Left hindlimb (tissue), 1 donor: ENCODE data around the gene MLH1.

Experiments used
- DNase-seq: peaks from one replicate; pipeline ENCODE4 v3.0.0-alpha.2; 2018

The MLH1 gene

DNA sequence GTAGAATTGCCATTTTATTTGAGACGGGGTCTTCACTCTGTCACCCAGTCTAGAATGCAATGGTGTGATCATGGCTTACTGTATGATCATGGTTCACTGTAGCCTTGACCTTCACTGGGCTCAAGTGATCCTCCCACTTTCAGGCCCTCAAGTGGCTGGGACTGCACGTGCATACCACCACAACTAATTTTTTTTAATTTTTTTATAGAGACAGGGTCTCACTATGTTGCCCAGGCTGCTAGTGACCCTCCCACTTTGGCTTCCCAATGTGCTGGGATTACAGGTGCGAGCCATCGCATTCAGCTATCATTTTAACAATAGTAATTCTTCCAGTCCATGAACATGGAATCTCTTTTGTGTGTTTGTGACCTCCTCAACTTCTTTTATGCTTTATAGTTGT lies 12.3 kb upstream of the MLH1 start:
- DNase-seq, result no peak

DNA sequence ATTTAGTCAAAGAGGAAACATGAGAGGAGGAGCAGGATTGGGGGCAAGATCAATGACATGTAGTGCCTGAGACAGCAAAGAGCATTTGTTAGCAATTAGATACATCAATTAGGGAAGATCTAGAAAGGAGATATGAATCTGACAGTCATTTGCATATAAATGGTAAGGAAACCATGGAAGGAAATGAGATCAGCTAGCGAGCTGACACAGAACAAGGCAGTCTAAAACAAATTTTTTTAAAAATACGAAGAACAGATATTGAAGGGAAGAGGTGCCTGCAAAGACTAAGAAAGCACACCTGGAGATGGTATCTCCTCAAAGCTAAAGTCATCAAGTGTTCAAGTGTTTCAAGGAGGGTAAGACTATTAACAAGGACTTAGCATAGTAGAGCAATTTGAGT lies 5.0 kb upstream of the MLH1 start:
- DNase-seq, result no peak

DNA sequence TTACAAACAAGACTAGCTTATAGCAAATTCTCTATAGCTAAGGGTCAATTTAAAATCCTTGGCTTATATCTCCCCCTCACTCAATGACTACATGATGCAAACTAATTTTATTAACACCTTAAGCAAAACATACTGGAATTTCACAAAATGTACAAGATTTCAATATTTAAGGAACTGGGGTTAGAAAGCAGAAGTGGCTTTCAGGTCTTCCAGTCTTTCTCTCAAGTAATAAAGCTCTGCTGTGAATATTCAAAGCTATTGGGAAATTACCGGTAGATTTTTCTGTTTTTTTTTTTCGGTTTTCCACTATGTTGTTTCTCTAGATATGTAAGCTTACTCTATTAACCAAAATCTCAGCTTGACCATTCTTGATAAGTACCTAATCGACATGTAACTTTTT lies 4.3 kb upstream of the MLH1 start:
- no peak for DNase-seq

DNA sequence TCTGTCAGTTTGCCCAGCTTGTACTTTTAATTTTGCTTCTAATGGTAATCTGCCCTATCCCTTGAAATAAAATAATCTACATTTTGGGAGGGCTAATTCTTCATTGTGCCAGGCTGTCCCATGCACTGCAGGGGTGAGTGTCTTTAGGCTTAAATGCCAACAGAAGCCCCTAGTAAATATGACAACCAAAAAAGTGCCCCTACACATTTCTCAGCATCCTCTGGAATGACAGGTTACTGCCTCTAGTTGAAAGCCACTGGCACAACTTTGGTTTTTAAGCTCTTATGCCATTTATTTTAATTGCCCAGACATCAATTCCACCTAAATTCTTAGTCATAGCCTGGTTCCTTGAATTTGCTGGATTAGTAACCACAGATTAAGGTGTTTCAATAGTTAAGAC lies 3.8 kb upstream of the MLH1 start:
- DNase-seq, result no peak

DNA sequence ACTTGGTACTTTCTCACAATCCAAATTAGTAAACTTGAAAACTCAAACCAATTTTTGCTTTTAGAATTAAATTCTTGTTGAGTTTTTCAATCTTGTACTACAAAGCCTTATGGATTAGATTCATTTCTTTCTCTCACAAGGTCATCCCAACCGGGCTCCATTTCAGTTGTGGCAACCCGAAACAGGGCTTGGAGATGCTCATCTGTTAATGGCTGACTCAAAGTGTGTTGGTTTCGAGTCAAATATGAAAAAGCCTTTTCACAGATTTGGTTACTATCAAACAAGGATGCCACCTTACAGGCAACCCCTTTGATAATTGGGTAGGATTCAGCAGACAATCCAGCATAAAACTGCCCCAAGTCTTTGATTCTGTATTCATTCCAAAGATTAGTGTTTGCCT lies 2.2 kb upstream of the MLH1 start:
- no peak for DNase-seq

DNA sequence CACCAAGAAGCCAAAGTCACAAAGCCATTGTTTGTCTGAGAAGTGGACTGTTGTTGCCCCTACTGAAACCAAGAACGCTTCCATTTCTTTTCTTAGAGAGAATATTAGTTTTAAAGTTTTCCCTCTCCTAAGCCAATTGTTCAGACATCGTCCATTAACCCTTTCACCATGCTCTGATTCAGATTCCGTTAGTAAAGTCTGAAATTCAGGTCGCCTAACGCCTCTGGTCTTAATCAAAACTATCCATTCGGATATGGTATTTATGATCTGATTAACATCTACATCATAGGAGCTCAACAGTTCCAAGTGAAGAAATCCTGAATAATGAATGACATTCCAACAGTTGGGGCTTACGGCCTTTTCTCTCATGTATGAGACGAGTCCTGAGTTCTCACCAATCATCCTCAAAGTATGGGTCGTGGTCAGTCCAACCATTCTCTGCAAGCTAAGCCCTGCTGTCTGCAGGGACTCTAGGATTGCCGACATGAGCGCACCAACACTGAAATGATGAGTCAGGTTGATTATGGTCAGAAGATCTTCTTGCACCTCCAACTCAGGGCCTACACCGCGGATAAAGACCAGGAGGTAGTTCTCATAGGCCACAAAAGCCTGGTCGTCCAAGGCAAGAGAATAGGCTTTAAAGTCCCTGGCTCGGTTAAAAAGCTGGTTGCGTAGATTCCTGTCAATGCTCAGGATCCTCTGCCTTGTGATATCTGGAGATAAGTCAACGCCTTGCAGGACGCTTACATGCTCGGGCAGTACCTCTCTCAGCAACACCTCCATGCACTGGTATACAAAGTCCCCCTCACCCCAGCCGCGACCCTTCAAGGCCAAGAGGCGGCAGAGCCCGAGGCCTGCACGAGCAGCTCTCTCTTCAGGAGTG lies 1.2 kb upstream of the MLH1 start:
- no peak for DNase-seq

DNA sequence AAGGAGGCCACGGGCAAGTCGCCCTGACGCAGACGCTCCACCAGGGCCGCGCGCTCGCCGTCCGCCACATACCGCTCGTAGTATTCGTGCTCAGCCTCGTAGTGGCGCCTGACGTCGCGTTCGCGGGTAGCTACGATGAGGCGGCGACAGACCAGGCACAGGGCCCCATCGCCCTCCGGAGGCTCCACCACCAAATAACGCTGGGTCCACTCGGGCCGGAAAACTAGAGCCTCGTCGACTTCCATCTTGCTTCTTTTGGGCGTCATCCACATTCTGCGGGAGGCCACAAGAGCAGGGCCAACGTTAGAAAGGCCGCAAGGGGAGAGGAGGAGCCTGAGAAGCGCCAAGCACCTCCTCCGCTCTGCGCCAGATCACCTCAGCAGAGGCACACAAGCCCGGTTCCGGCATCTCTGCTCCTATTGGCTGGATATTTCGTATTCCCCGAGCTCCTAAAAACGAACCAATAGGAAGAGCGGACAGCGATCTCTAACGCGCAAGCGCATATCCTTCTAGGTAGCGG lies 452 bp upstream of the MLH1 start, which contains the start of gene EPM2AIP1:
Gene EPM2AIP1 (minus strand): TSS at position 326 of the 520 bp plus-strand sequence. CDS start 54 bp downstream, at position 272.
- DNase-seq, result no peak

DNA sequence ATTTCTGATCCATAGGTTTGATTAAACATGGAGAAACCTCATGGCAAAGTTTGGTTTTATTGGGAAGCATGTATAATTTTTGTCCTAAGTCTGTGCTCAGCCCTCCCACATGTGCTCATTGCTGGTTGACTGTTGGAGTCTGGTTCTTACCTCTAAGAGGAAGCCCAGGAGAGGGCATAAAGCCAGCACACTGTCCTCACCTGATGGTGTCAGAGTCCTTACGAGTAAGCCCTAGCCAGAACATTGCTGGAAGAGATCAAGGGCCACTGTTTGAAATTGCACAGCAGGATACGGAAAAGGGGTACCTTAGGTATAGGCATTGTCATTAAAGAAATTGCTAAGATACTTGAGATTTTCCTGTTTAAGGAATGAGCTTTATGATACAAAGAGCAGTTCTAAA lies 21.3 kb downstream of the MLH1 start:
- DNase-seq, result no peak

DNA sequence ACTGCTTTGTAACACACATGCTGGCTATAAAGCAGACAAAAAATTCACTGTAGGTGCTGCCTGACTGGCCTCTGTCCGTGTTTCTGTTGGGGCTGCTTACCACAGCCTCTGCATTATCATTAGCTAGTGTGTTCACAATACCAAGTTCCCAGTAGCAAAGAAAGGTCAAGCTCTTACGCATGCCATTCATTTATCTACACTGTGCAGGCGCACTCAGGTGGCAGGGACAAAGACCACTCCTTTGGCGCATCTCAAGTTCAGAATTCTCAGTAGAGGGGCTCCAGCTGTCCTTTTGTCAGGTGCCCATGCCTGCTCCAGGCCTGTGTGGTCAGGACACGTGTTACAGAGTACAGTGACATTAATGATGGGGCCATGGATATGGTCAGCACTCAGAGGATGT lies 22.3 kb downstream of the MLH1 start:
- DNase-seq, result no peak

DNA sequence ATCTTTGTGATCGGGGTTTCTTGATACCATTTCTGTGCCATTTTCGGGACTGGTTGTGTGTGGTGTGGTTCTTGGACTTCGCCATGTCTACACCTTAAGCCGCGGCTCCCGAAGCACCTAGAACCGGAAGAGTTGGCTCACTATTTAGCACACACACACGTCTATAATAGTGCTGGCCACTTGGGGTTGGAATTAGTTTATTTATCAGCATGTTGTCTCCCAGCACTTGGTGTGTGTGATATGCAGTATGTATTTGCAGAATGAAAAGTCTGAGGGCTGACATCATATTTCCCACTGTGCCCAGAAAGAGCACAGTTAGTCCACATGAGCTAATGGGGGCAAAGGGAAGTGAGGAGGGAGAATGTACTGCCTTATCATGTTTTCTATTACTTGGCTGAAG lies 23.6 kb downstream of the MLH1 start:
- DNase-seq, result no peak

DNA sequence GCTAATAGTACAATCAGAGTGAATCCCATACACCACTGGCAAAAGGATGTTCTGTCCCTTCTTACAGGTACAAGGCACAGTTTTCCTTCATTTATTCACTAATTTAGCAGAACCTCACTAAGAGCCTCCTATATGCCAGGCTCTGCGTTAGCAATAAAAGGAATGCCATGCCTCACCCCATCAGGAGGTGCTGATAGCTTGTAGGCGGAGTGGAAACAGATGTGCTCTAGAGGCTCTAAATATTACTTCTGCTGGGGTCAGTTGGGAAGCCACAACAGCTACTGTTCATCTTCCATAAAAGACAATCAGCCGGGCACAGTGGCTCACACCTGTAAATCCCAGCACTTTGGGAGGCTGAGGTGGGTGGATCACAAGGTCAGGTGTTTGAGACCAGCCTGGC lies 24.4 kb downstream of the MLH1 start:
- no peak for DNase-seq

DNA sequence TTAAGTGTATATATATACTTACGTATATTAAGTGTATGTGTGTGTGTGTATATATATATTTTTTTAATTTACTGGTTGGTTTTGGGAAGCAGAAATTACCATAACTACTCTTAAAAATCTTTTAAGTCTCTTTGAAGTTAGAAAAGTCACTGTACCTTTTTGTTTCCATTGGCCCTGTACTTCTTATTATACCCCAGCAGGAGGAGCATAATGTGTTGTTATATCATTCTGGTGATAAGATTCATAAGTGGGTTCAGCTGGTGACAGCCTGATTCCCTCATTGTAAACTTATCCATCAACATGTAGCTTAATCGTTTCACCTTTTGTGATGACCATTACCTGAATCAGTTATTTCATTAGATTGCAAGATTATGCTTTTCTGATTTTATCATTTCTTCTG lies 30.8 kb downstream of the MLH1 start:
- DNase-seq, result no peak

DNA sequence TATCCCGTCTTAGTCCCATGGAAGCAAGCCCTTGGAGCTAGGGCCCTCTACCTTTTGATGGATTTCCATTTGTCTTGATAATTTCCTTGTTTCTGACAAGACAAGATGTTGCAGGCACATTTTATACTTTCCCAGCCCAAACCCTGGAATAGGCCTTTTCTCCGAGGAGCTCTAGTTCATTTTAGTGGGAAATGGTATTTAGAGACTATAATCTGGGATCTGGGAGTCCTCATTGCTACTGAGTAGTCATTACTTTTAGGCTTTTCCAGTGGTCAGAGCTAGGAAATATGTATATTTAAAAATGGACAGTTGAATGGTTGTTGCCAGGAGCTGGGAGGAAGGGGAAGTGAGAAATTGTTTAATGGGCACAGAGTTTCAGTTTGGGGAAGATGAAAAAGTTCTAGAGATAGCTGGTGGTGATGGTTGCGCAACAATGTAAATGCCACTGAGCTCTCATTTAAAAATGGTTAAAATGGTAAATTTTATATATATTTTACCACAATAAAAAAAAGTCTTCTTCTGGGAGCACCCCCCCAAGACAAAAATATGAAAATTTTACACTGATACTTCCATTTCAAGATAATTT lies 31.6 kb downstream of the MLH1 start:
- no peak for DNase-seq

DNA sequence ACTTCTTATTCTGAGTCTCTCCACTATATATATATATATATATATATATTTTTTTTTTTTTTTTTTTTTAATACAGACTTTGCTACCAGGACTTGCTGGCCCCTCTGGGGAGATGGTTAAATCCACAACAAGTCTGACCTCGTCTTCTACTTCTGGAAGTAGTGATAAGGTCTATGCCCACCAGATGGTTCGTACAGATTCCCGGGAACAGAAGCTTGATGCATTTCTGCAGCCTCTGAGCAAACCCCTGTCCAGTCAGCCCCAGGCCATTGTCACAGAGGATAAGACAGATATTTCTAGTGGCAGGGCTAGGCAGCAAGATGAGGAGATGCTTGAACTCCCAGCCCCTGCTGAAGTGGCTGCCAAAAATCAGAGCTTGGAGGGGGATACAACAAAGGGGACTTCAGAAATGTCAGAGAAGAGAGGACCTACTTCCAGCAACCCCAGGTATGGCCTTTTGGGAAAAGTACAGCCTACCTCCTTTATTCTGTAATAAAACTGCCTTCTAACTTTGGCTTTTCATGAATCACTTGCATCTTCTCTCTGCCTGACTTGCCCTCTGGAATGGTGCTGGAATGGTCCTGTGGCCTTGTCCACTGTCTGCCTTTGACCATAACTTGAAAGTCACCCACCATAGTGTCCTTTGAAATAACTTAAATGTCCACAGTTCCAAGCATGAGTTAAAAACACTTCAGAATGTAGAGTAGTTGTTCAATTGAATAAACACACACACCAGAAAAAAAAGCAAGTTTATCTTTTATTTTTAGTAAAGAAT lies 32.4 kb downstream of the MLH1 start:
- no peak for DNase-seq

DNA sequence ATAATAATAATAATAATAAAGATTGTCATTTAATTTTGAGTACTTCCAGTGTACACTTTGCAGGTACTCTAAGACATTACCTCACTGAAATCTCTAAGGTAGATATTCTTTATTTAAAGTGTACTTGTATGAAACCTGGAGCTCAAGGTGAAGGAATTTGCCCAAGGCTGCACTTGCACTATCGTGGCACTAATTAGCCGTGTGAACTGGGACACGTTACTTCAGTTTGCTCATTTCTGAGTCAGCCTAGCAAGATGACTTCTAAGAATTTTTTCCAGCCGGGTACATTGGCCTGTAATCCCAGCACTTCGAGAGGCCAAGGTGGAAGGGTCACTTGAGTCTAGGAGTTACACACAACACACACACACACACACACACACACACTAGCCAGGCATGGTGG lies 33.5 kb downstream of the MLH1 start:
- DNase-seq, result no peak

DNA sequence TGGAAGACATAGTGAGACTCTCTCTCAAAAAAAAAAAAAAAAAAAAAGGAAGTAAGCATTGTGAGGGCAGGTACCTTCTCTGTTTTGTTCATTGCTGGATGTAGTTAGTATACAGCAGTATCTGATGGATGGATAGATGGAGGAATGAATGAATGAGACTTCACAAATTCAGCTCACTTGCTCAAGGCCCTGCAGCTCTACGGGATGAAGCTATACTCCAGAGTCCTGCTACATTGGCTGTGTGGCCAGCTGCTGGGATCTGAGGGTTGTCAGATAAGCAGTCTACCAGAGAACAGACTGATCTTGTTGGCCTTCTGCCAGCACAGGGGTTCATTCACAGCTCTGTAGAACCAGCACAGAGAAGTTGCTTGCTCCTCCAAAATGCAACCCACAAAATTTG lies 35.0 kb downstream of the MLH1 start:
- DNase-seq, result no peak

DNA sequence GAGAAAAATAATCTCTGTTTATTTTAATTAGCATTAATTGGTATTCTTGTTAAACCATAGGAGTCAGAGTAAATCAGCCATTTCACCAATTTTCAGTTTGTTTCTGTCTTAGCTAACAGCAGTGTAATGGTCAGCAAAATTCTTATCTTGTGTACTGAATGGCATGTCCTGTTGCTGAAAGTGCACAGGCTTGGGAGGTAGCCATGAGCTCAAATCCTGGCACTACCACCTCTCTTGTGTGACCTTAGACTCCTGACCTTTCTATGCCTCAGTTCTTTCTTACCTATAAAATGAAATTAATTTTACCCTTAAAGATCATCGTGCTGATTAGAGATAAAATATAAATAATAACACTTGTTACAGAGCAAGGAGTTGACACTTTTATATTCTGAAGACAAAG lies 35.8 kb downstream of the MLH1 start:
- no peak for DNase-seq

DNA sequence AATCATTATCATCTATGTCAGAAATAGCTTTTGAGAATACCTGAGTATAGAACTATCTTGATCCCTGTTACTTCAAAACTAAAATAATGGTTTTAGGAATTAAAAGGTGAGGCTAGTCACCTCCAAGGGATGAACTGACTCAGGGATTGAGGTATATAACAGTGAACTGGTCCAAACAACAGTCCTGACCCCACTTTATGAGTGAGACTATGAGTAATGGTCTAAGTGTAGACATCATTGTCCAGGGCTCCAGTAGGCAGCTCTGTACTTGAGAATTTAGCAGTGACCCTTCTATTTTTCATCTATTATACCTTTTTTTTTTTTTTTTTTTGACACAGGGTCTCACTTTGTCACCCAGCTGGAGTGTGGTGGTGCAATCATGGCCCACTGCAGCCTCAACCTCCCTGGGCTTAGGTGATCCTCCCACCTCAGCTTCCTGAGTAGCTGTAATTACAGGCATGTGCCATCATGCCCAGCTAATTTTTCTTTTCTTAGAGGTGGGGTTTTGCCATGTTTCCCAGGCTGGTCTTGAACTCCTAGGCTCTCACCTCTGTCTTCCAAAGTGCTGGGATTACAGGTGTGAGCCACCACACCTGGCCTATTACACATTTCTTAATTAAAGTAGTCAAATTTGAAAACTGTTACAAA lies 36.3 kb downstream of the MLH1 start:
- no peak for DNase-seq

DNA sequence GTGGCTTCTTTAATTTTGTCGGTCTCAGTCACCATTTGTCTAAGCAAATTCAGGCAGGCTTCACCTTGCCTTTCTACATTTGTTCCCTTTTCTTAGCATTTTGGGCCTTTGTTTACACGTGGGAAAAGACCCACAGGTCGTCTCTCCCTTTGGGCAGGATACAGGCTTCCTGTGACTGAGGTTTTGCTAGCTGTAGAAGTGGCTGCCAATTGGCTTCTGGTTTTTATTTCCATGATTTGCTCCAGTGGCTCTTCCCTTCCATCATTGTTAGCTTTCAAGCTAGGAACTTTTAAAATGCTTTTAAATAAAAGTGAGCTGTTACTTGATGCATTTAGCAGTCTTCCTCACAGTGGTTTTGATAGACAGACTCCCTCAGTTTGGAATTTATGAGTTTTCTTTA lies 37.3 kb downstream of the MLH1 start:
- DNase-seq, result no peak

DNA sequence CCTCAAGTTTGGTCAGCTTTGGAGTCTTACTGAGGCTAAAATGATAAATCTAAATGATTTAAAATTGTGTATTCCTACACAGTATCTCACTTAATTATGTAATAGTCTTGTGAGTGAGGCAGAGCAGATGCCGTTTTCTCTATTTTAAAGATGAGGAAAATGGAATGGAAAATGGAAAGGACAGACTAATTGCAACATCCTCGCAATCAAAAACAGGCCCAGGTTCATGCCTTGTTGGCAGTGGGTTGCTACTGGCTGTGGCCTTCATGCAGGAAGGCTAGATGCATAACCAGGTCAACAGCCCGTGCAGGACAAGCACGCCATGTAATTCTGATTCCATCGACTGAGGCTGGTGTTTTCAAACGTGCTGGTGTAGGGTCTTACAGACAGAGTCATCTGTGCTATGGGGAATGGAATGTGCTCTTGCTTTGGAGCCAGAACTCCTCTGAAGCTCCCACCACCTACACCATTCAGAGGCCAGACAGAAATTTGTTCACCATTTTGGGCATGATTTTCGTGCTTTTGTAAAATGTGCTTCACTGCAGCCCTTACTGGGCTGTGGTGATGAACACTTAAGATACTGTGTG lies 37.9 kb downstream of the MLH1 start:
- no peak for DNase-seq

DNA sequence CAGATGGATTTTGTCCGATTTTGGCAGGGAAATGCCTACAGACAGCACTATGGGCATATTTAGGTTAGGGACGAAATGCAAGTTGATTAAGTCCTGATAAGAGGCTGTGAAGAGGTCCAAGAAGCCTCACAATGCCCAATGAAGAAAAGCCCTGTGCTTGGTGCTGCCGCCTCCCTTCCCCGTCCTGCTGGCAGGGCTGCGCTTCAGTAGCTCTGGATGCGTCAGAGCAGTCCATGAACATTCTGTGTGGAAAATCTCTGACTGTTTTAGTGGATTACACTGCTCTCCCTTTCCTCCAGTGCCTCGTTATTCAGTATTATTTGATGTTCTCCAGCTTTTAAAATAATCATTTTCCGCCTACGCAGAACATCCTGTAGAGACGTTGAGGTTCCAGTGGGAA lies 39.6 kb downstream of the MLH1 start:
- no peak for DNase-seq

DNA sequence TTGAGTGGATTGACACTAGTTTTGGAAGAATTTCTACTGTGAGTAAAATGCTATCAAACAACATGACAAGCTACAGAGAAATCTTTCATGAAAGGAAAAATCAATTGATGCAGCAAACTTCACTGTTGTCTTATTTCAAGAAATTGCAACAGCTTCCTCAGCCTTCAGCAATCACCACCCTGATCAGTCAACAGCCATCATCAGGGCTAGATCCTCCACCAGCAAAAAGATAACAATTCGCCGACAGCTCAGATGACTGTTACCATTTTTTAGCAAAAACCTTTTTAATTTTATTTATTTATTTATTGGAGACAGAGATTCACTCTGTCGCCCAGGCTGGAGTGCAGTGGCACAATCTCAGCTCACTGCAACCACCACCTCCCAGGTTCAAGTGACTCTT lies 44.0 kb downstream of the MLH1 start:
- DNase-seq, result no peak
